ENCODE measurements around the gene PRRX2.

GRCh38 chr9:129678844-129679243 lies 13.4 kb downstream of the PRRX2 start:
- no peak for TF ChIP-seq CTCF (IDR thresholded peaks at IDR 0.05)
- TF ChIP-seq EP300 (IDR thresholded peaks at IDR 0.05): no peak
